GM12878 (cell line): ENCODE measurements around the gene SLC44A3. TPM values are rescaled to one million over a fixed set of nuclear protein-coding genes. Genes with fewer than 3 reads are reported as not detected.

Experiments
- ATAC-seq: fragments of 200-7000 bp; cut with Tn5 transposase; 3 replicates; pipeline ENCODE4 v1.9.1; 2020; ENCODE audit warnings: mild to moderate bottlenecking, moderate library complexity
- BruUV-seq: library from RNA; stranded (reverse); fragments of 400-500 nt; replicated peaks from 2 replicates; lab custom pipeline; 2021; lab: Mats Ljungman, UMichigan
- CTCF ChIA-PET: fragments of 300-600 bp; sonication (Branson Sonifier 250); formaldehyde crosslinking; extraction: SDS; loops from one replicate; lab custom pipeline; 2021; ENCODE audit warnings: inconsistent platforms; lab: Yijun Ruan, JAX
- POLR2A ChIA-PET: fragments of 350-600 bp; formaldehyde crosslinking; extraction: SDS; loops from one replicate; lab custom pipeline; 2021; ENCODE audit warnings: inconsistent platforms; lab: Charles Lee
- RAD21 ChIA-PET: fragments of 300-600 bp; sonication (Branson Sonifier 250); formaldehyde crosslinking; loops from one replicate; lab custom pipeline; 2023; ENCODE audit warnings: antibody characterized with exemption; ENCODE audit not compliant: unreplicated experiment; lab: Charles Lee
- SMC1A ChIA-PET: fragments of 300-600 bp; sonication (Branson Sonifier 250); formaldehyde crosslinking; loops from one replicate; lab custom pipeline; 2023; ENCODE audit not compliant: unreplicated experiment, uncharacterized antibody; lab: Charles Lee
- DNase-seq: peaks from one replicate; pipeline ENCODE4 v3.0.0-alpha.2; 2011; ENCODE audit warnings: low read depth, low spot score
- FAIRE-seq: peaks from 3 replicates; lab custom pipeline; 2011; peaks lifted over from hg19 to GRCh38; lab: Jason Lieb, UNC
- H2AFZ ChIP-seq: 2 replicates; pipeline ENCODE4 v1.6.0; 2011; ENCODE audit warnings: low read depth, low read length, control low read depth; ENCODE audit not compliant: control insufficient read depth
- H3K27ac ChIP-seq: 2 replicates; pipeline ENCODE4 v1.5.1; 2011; ENCODE audit warnings: control low read depth; ENCODE audit not compliant: control insufficient read depth, insufficient read depth
- H3K27me3 ChIP-seq, 2 experiments: replicated peaks in 1 of 2; 2 replicates each; pipeline versions ENCODE4 v1.6.0 to v1.6.1; 2011; ENCODE audit warnings: low read length in 1 of 2; ENCODE audit not compliant: control insufficient read depth in 2 of 2, insufficient read depth in 2 of 2
- H3K36me3 ChIP-seq, 2 experiments: 2 replicates each; pipeline ENCODE4 v1.5.1; 2011; ENCODE audit warnings: low read length in 1 of 2; ENCODE audit not compliant: control insufficient read depth in 2 of 2, insufficient read depth in 2 of 2
- H3K4me1 ChIP-seq: 2 replicates; pipeline ENCODE4 v1.6.1; 2011; ENCODE audit warnings: mild to moderate bottlenecking, low read length, moderate library complexity, mixed read lengths; ENCODE audit not compliant: control insufficient read depth, insufficient read depth
- H3K4me2 ChIP-seq: 2 replicates; pipeline ENCODE4 v1.6.0; 2011; ENCODE audit warnings: control low read depth; ENCODE audit not compliant: control insufficient read depth, insufficient read depth
- H3K4me3 ChIP-seq: fragments of 200-600 bp; sonication (generic); 2 replicates; pipeline ENCODE4 v1.5.1; 2016
- H3K79me2 ChIP-seq: 2 replicates; pipeline ENCODE4 v1.6.0; 2011; ENCODE audit warnings: low read length; ENCODE audit not compliant: control insufficient read depth, insufficient read depth
- H3K9ac ChIP-seq: 2 replicates; pipeline ENCODE4 v1.8.0; 2011; ENCODE audit warnings: low read length, control low read depth, mixed read lengths; ENCODE audit not compliant: control insufficient read depth, insufficient read depth
- H3K9me3 ChIP-seq: replicated peaks from 3 replicates; pipeline ENCODE4 v1.5.1; 2011; ENCODE audit warnings: mild to moderate bottlenecking, low read length; ENCODE audit not compliant: control insufficient read depth, insufficient read depth
- H4K20me1 ChIP-seq: 2 replicates; pipeline ENCODE4 v1.6.0; 2011; ENCODE audit not compliant: control insufficient read depth, insufficient read depth
- CBFB ChIP-seq: IDR thresholded peaks from 2 replicates; pipeline ENCODE4 v1.6.1; 2016; ENCODE audit warnings: antibody characterized with exemption, low read depth
- CEBPB ChIP-seq, 2 experiments: fragments of 150-350 bp in 1 of 2; IDR thresholded peaks; 2 replicates each; pipeline ENCODE4 v1.6.1; 2012 to 2014; ENCODE audit warnings: low read depth in 2 of 2, low read length in 2 of 2, borderline replicate concordance in 1 of 2, inconsistent platforms in 1 of 2
- CREM ChIP-seq: IDR thresholded peaks from 2 replicates; pipeline ENCODE4 v1.6.1; 2014; ENCODE audit warnings: antibody characterized with exemption, low read depth
- EP300 ChIP-seq, 2 experiments: fragments of 150-350 bp in 1 of 2; IDR thresholded peaks; 2 replicates each; pipeline ENCODE4 v1.6.1; 2011 to 2012; ENCODE audit warnings: low read depth in 2 of 2, low read length in 2 of 2, borderline replicate concordance in 1 of 2, improper control_type of control experiment in 1 of 2, inconsistent platforms in 1 of 2; ENCODE audit not compliant: control insufficient read depth in 1 of 2
- HDGF ChIP-seq: fragments of 450-650 bp; IDR thresholded peaks from 2 replicates; pipeline ENCODE4 v1.6.1; 2016; ENCODE audit warnings: antibody characterized with exemption
- KAT2A ChIP-seq: conservative IDR thresholded peaks from 2 replicates; pipeline ENCODE4 v1.6.1; 2011; ENCODE audit warnings: low read depth, low read length; ENCODE audit not compliant: control insufficient read depth
- TCF3 ChIP-seq: IDR thresholded peaks from 2 replicates; pipeline ENCODE4 v1.6.1; 2012; ENCODE audit warnings: low read depth, mild to moderate bottlenecking, low read length, borderline replicate concordance; ENCODE audit not compliant: insufficient read depth
- WGBS: methylation state at CpG from one replicate; pipeline ENCODE4 v1.1.6; 2016; ENCODE audit warnings: low lambda C conversion rate; ENCODE audit not compliant: insufficient replicate concordance, insufficient coverage; ENCODE audit errors: missing lambda C conversion rate; 5-methylcytosine and 5-hydroxymethylcytosine counted together
- in situ Hi-C: fragments of 300-500 bp; cut with MboI; formaldehyde crosslinking; loops from 9 replicates; pipeline ENCODE4 v1.14.3; 2018; ENCODE audit warnings: mixed read lengths
- intact Hi-C: fragments of 100-400 bp; cut with micrococcal nuclease; formaldehyde crosslinking; loops from one replicate; pipeline ENCODE4 v1.14.2; 2022; ENCODE audit not compliant: unreplicated experiment
- polyA plus RNA-seq, 11 experiments: library from polyadenylated mRNA; depleted of rRNA in 4 of 11; unstranded in 6 of 11; stranded (reverse) in 5 of 11; fragments of >200 nt; fragmentation: Nextera tagmentation in 4 of 11; fragmentation: Illumina TruSeq in 1 of 11; extraction: Ambion mirVana in 4 of 11; extraction: Trizol in 1 of 11; gene quantifications; 1 replicate in 1 of 11; 2 replicates in 10 of 11; pipeline versions ENCODE4 v1.2.1 to v1.2.3, GENCODE V29; 2011 to 2016; ENCODE audit warnings: inconsistent platforms in 2 of 11, missing spikeins in 2 of 11, low read depth in 1 of 11
- total RNA-seq, 4 experiments: library from RNA; depleted of rRNA in 3 of 4; stranded (reverse); fragments of >200 nt in 3 of 4; fragmentation: Illumina TruSeq in 1 of 4; extraction: Trizol in 1 of 4; gene quantifications; 2 replicates each; pipeline versions ENCODE4 v1.2.1 to v1.2.3, GENCODE V29; 2013 to 2021
- TF ChIP-seq, protein P1 (sequence below): fragments of 150-350 bp; IDR thresholded peaks from 2 replicates; pipeline ENCODE4 v1.6.1; 2014; ENCODE audit warnings: mild to moderate bottlenecking, low read depth, low read length
- TF ChIP-seq, protein P2 (sequence below): IDR thresholded peaks from 2 replicates; pipeline ENCODE4 v1.6.1; 2011; ENCODE audit warnings: low read depth, mild to moderate bottlenecking, low read length, moderate library complexity, borderline replicate concordance; ENCODE audit errors: extremely low read depth
- TF ChIP-seq, protein P3 (sequence below): fragments of 450-650 bp; IDR thresholded peaks from 2 replicates; pipeline ENCODE4 v1.6.1; 2016; ENCODE audit warnings: mild to moderate bottlenecking
- TF ChIP-seq, protein P4 (sequence below): fragments of 450-650 bp; IDR thresholded peaks from 2 replicates; pipeline ENCODE4 v1.6.1; 2017; ENCODE audit warnings: antibody characterized with exemption, mild to moderate bottlenecking, moderate library complexity

Gene SLC44A3
- total and polyA plus RNA-seq, 10 of the 15 experiments (the other 5 are each of a cell fraction or from before 2014, with no cell fraction given), result not detected

DNA sequence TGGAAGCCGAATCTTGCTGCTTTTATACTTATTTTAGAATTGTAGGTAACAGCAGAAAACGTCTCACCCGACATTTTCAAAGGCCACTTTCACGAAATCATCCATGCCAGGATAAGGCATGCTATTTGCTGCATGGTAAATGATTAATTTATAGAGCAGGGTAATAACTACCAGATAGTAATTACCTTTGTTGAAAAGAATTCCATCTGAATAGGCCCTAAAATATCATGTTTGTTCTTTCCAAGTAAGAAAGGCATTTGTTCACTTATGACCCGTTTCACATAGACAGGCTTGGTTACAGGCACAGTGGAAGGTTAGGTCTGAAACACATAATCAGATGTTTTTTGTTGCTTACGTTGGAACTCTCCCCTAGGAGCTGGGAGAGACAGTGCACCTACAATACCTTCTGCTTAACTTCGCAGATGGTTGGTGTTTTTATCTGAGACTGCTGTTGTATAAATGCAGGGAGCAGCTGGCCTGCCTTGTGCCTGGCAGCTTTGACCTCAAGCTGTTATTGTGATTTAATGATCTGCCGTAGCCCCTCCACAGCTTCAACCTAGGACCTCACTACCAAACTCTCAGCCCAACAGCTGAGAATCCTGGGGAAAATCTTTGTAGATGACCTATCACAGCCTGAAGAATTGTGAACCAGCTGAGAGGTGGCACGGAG lies 1.6 kb downstream of the SLC44A3 start:
- Histone ChIP-seq H3K9ac (no peak overlapping the region), H3K27me3 (peaks cover 4 to 11% of the 10 kb centered on the region in 2 experiments; a peak in 3 of 4 replicates), H3K9me3 (no peaks in the 10 kb centered on the region), H3K79me2 (no peaks in the 10 kb centered on the region), H3K4me1 (no peaks in the 10 kb centered on the region), H3K27ac (no peak overlapping the region), H4K20me1 (no peaks in the 10 kb centered on the region), H3K36me3 (no peaks in the 10 kb centered on the region), H3K4me3 (no peak overlapping the region), H2AFZ (no peak overlapping the region), H3K4me2 (no peak overlapping the region)
- POLR2A ChIA-PET, result interaction anchor here (0.6 kb wide), 1 partner anchor 132 kb away, joined by 8 read pairs; no protein-coding TSS in a partner anchor
- CTCF ChIA-PET, result interaction anchor here (0.9 to 1.5 kb wide), 3 partner anchors 17 to 222 kb away, joined by 3 to 7 read pairs (median 4); no protein-coding TSS in a partner anchor
- 45% methylated on average over 9 of the region's 9 CpGs for WGBS
- RAD21 ChIA-PET, result no interaction called here
- FAIRE-seq, result no peak
- SMC1A ChIA-PET, result interaction anchor here (0.6 kb wide), 1 partner anchor 482 kb away, joined by 3 read pairs; no protein-coding TSS in a partner anchor
- no peak for ATAC-seq
- DNase-seq, result no peak
- intact Hi-C loops, result no loop called here
- no TSS peak for BruUV-seq
- in situ Hi-C loops, result no loop called here
- no peak for TF ChIP-seq KAT2A
- TF ChIP-seq HDGF, result no peak
- TF ChIP-seq, protein P1, sequence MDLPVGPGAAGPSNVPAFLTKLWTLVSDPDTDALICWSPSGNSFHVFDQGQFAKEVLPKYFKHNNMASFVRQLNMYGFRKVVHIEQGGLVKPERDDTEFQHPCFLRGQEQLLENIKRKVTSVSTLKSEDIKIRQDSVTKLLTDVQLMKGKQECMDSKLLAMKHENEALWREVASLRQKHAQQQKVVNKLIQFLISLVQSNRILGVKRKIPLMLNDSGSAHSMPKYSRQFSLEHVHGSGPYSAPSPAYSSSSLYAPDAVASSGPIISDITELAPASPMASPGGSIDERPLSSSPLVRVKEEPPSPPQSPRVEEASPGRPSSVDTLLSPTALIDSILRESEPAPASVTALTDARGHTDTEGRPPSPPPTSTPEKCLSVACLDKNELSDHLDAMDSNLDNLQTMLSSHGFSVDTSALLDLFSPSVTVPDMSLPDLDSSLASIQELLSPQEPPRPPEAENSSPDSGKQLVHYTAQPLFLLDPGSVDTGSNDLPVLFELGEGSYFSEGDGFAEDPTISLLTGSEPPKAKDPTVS, result no peak
- no peak for TF ChIP-seq CREM
- no peak for TF ChIP-seq CBFB
- TF ChIP-seq TCF3, result no peak
- no peak for TF ChIP-seq EP300 (IDR thresholded peaks at IDR 0.05; ENCODE audit: borderline replicate concordance in 1 of 2, control insufficient read depth in 1 of 2, low read depth in 2 of 2, low read length in 2 of 2)
- TF ChIP-seq, protein P2, sequence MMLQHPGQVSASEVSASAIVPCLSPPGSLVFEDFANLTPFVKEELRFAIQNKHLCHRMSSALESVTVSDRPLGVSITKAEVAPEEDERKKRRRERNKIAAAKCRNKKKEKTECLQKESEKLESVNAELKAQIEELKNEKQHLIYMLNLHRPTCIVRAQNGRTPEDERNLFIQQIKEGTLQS, result no peak
- TF ChIP-seq, protein P3, sequence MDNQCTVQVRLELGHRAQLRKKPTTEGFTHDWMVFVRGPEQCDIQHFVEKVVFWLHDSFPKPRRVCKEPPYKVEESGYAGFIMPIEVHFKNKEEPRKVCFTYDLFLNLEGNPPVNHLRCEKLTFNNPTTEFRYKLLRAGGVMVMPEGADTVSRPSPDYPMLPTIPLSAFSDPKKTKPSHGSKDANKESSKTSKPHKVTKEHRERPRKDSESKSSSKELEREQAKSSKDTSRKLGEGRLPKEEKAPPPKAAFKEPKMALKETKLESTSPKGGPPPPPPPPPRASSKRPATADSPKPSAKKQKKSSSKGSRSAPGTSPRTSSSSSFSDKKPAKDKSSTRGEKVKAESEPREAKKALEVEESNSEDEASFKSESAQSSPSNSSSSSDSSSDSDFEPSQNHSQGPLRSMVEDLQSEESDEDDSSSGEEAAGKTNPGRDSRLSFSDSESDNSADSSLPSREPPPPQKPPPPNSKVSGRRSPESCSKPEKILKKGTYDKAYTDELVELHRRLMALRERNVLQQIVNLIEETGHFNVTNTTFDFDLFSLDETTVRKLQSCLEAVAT, result no peak
- no peak for TF ChIP-seq CEBPB (IDR thresholded peaks at IDR 0.05; ENCODE audit: borderline replicate concordance in 1 of 2, low read depth in 2 of 2, low read length in 2 of 2)
- TF ChIP-seq, protein P4, sequence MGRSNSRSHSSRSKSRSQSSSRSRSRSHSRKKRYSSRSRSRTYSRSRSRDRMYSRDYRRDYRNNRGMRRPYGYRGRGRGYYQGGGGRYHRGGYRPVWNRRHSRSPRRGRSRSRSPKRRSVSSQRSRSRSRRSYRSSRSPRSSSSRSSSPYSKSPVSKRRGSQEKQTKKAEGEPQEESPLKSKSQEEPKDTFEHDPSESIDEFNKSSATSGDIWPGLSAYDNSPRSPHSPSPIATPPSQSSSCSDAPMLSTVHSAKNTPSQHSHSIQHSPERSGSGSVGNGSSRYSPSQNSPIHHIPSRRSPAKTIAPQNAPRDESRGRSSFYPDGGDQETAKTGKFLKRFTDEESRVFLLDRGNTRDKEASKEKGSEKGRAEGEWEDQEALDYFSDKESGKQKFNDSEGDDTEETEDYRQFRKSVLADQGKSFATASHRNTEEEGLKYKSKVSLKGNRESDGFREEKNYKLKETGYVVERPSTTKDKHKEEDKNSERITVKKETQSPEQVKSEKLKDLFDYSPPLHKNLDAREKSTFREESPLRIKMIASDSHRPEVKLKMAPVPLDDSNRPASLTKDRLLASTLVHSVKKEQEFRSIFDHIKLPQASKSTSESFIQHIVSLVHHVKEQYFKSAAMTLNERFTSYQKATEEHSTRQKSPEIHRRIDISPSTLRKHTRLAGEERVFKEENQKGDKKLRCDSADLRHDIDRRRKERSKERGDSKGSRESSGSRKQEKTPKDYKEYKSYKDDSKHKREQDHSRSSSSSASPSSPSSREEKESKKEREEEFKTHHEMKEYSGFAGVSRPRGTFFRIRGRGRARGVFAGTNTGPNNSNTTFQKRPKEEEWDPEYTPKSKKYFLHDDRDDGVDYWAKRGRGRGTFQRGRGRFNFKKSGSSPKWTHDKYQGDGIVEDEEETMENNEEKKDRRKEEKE, result no peak
